ENCODE data around the gene FIP1L1.

Gene FIP1L1

GRCh38 chr4:53502094-53502493 is 124.7 kb downstream of the FIP1L1 start:
- Histone ChIP-seq H3K27ac (ENCODE audit: low read depth, low read length, severe bottlenecking) (no peak overlapping the region), H3K9me3 (ENCODE audit: control insufficient read depth, low read length) (no peaks in the 10 kb centered on the region), H3K4me3 (ENCODE audit: extremely low read depth, insufficient read depth, low read length, poor library complexity, severe bottlenecking) (no peak overlapping the region), H3K36me3 (ENCODE audit: control insufficient read depth, insufficient read depth, low read length) (no peaks in the 10 kb centered on the region), H3K4me1 (ENCODE audit: control insufficient read depth, insufficient read depth, low read length, poor library complexity, severe bottlenecking) (no peaks in the 10 kb centered on the region)
- 100% methylated on average over 1 of the region's 1 CpG; no CpG with 5 or more reads in 1 of the 2 experiments for WGBS, 2 experiments (ENCODE audit: insufficient coverage in 2 of 2)

- Histone ChIP-seq H3K4me1 (ENCODE audit: control insufficient read depth, insufficient read depth, low read length, poor library complexity, severe bottlenecking) (no peaks in the 10 kb centered on the region), H3K36me3 (ENCODE audit: control insufficient read depth, insufficient read depth, low read length) (no peaks in the 10 kb centered on the region), H3K27ac (ENCODE audit: low read depth, low read length, severe bottlenecking) (no peak overlapping the region), H3K4me3 (ENCODE audit: extremely low read depth, insufficient read depth, low read length, poor library complexity, severe bottlenecking) (no peak overlapping the region), H3K9me3 (ENCODE audit: control insufficient read depth, low read length) (no peaks in the 10 kb centered on the region)
- 94 to 100% methylated on average over 1 to 2 of the region's 2 CpGs for WGBS, 2 experiments (ENCODE audit: insufficient coverage in 2 of 2)
Measured at GRCh38 chr4:53505947-53506346, 128.5 kb downstream of the FIP1L1 start.

- no peak overlapping the region for H3K4me3 ChIP-seq (ENCODE audit: extremely low read depth, insufficient read depth, low read length, poor library complexity, severe bottlenecking)
Measured at GRCh38 chr4:53507058-53507457, 129.6 kb downstream of the FIP1L1 start.

GRCh38 chr4:53507671-53508286 is 130.3 kb downstream of the FIP1L1 start:
- Histone ChIP-seq H3K4me1 (ENCODE audit: control insufficient read depth, insufficient read depth, low read length, poor library complexity, severe bottlenecking) (no peaks in the 10 kb centered on the region), H3K27ac (ENCODE audit: low read depth, low read length, severe bottlenecking) (no peak overlapping the region), H3K9me3 (ENCODE audit: control insufficient read depth, low read length) (no peaks in the 10 kb centered on the region), H3K4me3 (ENCODE audit: extremely low read depth, insufficient read depth, low read length, poor library complexity, severe bottlenecking) (no peak overlapping the region), H3K36me3 (ENCODE audit: control insufficient read depth, insufficient read depth, low read length) (no peaks in the 10 kb centered on the region)
- 92 to 96% methylated on average over 15 to 16 of the region's 17 CpGs for WGBS, 2 experiments (ENCODE audit: insufficient coverage in 2 of 2)

More at GRCh38 chr4:53507058-53507457, 129.6 kb downstream of the FIP1L1 start:
- H3K36me3 ChIP-seq (ENCODE audit: control insufficient read depth, insufficient read depth, low read length), result no peaks in the 10 kb centered on the region
- no peaks in the 10 kb centered on the region for H3K4me1 ChIP-seq (ENCODE audit: control insufficient read depth, insufficient read depth, low read length, poor library complexity, severe bottlenecking)
- H3K9me3 ChIP-seq (ENCODE audit: control insufficient read depth, low read length), result no peaks in the 10 kb centered on the region
- WGBS, 2 experiments (ENCODE audit: insufficient coverage in 2 of 2), result 93 to 94% methylated on average over 5 of the region's 7 CpGs
- no peak overlapping the region for H3K27ac ChIP-seq (ENCODE audit: low read depth, low read length, severe bottlenecking)

- Histone ChIP-seq H3K9me3 (ENCODE audit: control insufficient read depth, low read length) (no peaks in the 10 kb centered on the region), H3K4me3 (ENCODE audit: extremely low read depth, insufficient read depth, low read length, poor library complexity, severe bottlenecking) (no peak overlapping the region), H3K27ac (ENCODE audit: low read depth, low read length, severe bottlenecking) (no peak overlapping the region), H3K4me1 (ENCODE audit: control insufficient read depth, insufficient read depth, low read length, poor library complexity, severe bottlenecking) (no peaks in the 10 kb centered on the region), H3K36me3 (ENCODE audit: control insufficient read depth, insufficient read depth, low read length) (no peaks in the 10 kb centered on the region)
- 89 to 100% methylated on average over 1 of the region's 1 CpG for WGBS, 2 experiments (ENCODE audit: insufficient coverage in 2 of 2)
Measured at GRCh38 chr4:53508446-53508845, 131.0 kb downstream of the FIP1L1 start.

GRCh38 chr4:53510321-53510720 is 132.9 kb downstream of the FIP1L1 start:
- H3K36me3 ChIP-seq (ENCODE audit: control insufficient read depth, insufficient read depth, low read length), result no peaks in the 10 kb centered on the region
- no peak overlapping the region for H3K27ac ChIP-seq (ENCODE audit: low read depth, low read length, severe bottlenecking)
- H3K4me3 ChIP-seq (ENCODE audit: extremely low read depth, insufficient read depth, low read length, poor library complexity, severe bottlenecking), result no peak overlapping the region
- H3K4me1 ChIP-seq (ENCODE audit: control insufficient read depth, insufficient read depth, low read length, poor library complexity, severe bottlenecking), result no peaks in the 10 kb centered on the region
- WGBS, 2 experiments (ENCODE audit: insufficient coverage in 2 of 2), result 58 to 67% methylated on average over 3 of the region's 5 CpGs
- no peaks in the 10 kb centered on the region for H3K9me3 ChIP-seq (ENCODE audit: control insufficient read depth, low read length)
